Measurements from ENCODE around the gene TRA2B.
A peak's percentile ranks its signal among the peaks of the same experiment; 100 is the strongest.

The TRA2B gene

GRCh38 chr3:185937689-185938374 is at the start of gene TRA2B:
TSS of gene TRA2B (minus strand) at chr3:185938014. CDS start at chr3:185937860, 154 bp downstream.
- DNase-seq (ENCODE audit: low read depth) = peak; percentile 95

DNA sequence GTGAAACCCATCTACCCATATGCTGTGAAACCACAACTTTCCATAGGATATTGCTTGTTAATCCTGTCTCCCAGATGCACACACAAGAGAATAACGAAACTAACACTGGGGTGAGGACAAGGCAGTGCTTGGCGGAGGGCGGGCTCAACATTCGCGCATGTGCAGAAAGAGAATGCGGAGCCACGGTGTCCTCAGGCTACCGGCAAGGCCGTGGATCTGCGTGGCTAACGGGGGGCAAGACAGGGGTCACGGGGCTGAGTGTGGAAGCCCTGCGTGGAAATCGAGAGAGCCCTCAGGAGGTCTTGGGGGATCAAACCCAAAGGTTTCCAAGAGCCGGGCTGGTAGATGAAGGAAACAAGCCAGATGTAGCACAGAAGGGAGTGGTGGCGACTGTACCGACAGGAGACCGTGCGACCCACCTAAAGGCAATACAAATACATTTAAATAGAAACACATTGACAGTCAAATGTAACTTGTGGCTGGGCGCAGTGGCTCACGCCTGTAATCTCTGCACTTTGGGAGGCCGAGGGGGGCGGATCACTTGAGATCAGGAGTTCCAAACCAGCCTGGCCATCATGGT is 48.5 kb upstream of the TRA2B start:
- no peak for DNase-seq (ENCODE audit: low read depth)

- no peak for DNase-seq (ENCODE audit: low read depth)
These were observed 46.4 kb upstream of the TRA2B start for GRCh38 chr3:185984203-185984602.

GRCh38 chr3:185983495-185984141 is 45.8 kb upstream of the TRA2B start:
- no peak for DNase-seq (ENCODE audit: low read depth)

DNA sequence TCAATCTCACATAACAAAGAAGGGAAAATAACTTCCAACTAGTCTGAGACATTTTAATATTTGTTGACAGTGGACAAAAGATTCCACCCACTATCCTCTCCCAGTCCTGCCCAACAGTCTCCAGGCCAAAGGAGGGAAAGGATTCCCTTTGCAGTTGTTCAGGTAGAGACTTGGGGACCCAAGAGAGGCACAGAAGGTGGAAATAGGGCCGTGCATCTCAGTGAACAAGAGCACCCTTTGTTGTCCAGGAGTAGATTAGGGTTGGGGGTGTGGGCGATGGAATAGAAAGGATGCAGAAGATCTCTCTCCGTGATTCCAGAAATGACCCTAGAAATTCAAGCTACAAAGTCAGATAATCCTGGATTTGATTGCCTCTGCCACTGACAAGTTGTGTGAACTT is 44.8 kb upstream of the TRA2B start:
- DNase-seq (ENCODE audit: low read depth) = no peak

DNA sequence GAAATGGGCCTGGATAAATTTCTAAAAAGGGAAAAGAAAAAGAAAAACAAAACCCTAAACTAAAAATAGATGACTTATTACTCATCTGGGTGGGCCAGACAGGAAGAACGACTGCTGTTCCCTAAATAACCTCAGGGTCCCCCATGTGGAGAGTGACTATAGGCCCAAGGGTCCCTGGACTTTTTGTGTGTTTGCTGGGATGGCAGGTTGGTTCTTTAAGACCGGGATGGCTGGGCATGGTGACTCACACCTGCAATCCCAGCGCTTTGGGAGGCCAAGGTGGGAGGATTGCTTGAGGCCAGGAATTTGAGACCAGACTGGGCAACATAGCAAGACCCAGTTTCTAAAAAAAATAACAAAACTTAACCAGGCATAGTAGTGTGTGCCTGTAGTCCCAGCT is 43.8 kb upstream of the TRA2B start:
- no peak for DNase-seq (ENCODE audit: low read depth)

GRCh38 chr3:185979721-185980121 is 41.9 kb upstream of the TRA2B start:
- DNase-seq (ENCODE audit: low read depth) = no peak

DNA sequence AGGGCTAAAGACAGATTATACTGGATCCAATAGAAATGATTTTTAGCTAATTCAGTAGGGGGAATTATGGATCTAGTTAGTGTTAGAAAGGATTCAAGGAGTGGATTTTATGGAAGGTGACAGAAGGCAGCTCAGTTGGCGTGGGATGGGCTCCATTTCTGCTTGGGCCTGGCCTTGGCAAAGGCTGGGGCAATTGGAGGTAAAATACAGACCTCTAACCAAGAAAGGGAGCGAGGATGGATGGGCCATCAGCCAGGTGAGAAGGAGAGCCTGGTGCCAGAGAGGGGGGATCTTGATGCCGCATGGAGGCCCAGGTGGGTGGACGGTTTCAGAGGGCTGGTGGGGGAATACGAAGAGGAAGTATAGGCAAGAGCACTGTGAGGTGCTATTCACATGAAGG is 40.7 kb upstream of the TRA2B start:
- no peak for DNase-seq (ENCODE audit: low read depth)

GRCh38 chr3:185977679-185978040 is 39.8 kb upstream of the TRA2B start:
- DNase-seq (ENCODE audit: low read depth) = no peak

GRCh38 chr3:185976977-185977678 is 39.3 kb upstream of the TRA2B start:
- peak; percentile 24 for DNase-seq (ENCODE audit: low read depth)

- no peak for DNase-seq (ENCODE audit: low read depth)
These were observed 38.3 kb upstream of the TRA2B start for GRCh38 chr3:185976100-185976499.

DNA sequence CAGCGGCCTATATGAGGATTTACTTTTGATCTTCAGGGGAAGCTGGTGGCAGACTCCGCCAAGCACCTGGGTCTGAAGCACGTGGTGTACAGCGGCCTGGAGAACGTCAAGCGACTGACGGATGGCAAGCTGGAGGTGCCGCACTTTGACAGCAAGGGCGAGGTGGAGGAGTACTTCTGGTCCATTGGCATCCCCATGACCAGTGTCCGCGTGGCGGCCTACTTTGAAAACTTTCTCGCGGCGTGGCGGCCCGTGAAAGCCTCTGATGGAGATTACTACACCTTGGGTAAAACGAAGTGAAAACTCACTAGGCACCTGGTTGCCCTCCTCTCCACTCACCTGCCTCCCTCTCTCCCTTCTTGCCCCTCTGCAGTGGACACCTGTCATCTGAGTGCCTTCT is 33.8 kb upstream of the TRA2B start:
- DNase-seq (ENCODE audit: low read depth) = no peak

GRCh38 chr3:185968168-185968567 is 30.4 kb upstream of the TRA2B start:
- no peak for DNase-seq (ENCODE audit: low read depth)

DNA sequence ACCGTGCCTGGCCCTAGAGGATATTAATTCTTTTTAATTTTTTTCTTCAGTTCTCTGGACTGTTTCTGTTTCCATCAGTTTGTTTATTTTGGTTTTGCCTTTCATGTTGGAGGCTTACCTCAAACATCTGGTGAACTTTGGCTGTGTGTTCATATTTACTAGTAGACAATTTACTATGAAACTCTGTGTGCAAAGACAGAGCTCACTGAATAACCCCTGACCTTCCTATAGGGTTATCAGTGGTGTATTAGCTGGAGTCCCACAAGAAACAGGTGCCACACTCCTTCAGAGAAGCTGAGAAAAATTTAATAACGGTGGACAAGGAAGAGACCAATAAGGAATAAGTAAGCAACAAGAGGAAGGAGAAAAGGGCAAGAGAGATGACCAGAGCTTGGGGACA is 28.8 kb upstream of the TRA2B start:
- no peak for DNase-seq (ENCODE audit: low read depth)

DNA sequence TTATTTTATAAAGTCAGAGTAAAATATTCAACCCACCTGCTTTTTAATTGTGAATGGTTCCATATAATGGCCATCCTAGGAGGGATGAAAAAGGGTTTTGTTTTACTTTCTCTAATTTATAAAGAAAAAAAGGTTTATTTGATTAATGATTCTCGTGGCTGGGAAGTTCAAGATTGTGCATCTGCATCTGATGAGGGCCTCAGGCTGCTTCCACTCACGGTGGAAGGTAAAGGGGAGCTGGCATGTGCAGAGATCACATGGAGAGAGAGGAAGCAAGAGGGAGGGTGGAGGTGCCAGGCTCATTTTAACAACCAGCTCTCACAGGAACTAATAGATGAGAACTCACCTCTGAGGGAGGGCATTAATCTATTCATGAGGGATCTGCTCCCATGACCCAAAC is 27.7 kb upstream of the TRA2B start:
- no peak for DNase-seq (ENCODE audit: low read depth)

- DNase-seq (ENCODE audit: low read depth) = no peak
These were observed 23.9 kb upstream of the TRA2B start for GRCh38 chr3:185961675-185962232.

DNA sequence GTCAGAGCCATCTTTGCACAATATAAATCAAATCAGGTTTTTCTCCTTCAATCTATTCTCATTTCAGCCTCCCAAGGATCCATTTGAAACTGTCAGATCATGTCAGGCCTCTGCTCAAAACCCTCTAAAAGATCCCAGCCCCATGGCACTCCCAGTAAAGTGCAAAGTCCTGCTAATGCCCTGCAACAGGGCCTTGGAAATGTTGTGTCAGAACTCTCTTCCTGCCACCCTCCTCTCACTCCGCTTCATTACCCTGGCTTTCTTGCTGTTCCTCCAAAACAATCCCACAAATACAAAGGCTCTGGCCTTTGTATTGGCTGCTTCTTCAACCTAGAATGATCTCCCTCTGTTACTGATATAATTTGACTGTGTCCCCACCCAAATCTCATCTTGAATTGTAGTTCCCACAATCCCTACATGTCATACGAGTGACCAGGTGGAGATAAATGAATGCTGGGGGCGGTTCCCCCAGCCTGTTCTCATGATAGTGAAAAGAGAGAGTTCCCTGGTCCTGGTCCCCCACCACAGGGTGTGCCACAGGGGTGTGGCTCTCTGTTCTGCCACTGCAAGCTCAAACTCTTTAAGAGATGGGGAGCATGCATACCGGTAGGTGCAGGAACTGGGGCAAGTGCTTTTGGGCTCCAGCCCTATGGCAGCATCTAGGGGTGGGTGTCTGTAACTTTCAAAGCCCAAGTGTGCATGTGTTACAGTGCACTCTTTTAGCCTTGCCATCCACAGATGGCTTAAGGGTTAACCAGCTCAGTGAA is 22.9 kb upstream of the TRA2B start:
- DNase-seq (ENCODE audit: low read depth) = no peak

GRCh38 chr3:185959609-185960521 is 22.1 kb upstream of the TRA2B start:
- DNase-seq (ENCODE audit: low read depth) = peak; percentile 51

- no peak for DNase-seq (ENCODE audit: low read depth)
These were observed 20.8 kb upstream of the TRA2B start for GRCh38 chr3:185958626-185959025.

DNA sequence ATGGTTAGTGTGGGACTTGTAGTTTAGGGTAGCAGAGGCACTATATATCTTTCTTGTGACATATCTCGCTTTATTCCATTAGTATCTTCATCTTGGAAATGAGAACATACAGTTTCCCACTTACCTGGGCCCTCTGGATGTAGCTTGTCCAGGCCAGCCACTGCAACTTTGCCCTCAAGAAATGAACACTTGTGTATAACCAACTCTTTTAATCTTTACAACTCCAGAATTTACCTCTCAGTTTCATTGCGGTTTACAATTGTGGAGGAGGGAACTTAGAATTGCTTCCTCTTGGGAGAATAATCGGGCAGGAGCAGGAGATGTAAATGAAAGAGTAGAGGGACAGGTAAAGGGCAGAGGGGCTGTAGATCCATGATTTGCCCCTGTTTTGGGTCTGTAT is 18.4 kb upstream of the TRA2B start:
- no peak for DNase-seq (ENCODE audit: low read depth)

DNA sequence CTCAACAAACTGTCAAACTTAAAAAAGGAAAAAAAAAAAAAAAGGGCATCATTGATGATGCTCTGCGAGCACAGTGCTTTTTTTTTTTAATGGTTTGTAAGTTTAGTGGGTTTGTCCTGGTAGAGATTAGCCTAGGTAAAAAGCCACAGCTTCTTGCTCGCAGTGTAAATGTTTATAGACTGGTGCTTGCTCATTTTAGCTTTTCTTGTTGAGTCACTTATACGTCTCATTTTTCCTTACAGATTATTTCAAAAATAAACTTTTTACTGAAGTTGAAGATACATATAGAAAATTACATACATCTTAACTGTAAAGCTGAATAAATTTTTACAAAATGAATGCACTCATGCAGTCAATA is 16.5 kb upstream of the TRA2B start:
- DNase-seq (ENCODE audit: low read depth) = no peak

Data from GM04504 (cell line).